Progenitor cell of endocrine pancreas (in vitro differentiated cells): ENCODE results near the gene SLIT3. TPM values are rescaled to one million over a fixed set of nuclear protein-coding genes. Genes with fewer than 3 reads are reported as not detected.
A peak's percentile ranks its signal among the peaks of the same experiment; 100 is the strongest.

ENCODE experiments used
- DNase-seq: peaks from one replicate; pipeline ENCODE4 v3.0.0; 2021; ENCODE audit warnings: low spot score; ENCODE audit not compliant: unreplicated experiment
- H3K27ac Mint-ChIP-seq: 2 replicates; pipeline ENCODE4 v1.8.0; 2021; ENCODE audit warnings: mild to moderate bottlenecking, moderate library complexity, mixed read lengths
- H3K27me3 Mint-ChIP-seq: 2 replicates; pipeline ENCODE4 v1.8.0; 2021; ENCODE audit warnings: mixed read lengths
- H3K36me3 Mint-ChIP-seq: 2 replicates; pipeline ENCODE4 v1.8.0; 2022; ENCODE audit warnings: mixed read lengths; ENCODE audit not compliant: insufficient read depth
- H3K4me1 Mint-ChIP-seq: 2 replicates; pipeline ENCODE4 v1.8.0; 2021; ENCODE audit warnings: low read depth, mixed read lengths
- H3K4me3 Mint-ChIP-seq: 2 replicates; pipeline ENCODE4 v1.8.0; 2021; ENCODE audit warnings: low read depth, mild to moderate bottlenecking, moderate library complexity, mixed read lengths
- H3K9me3 Mint-ChIP-seq: 2 replicates; pipeline ENCODE4 v1.8.0; 2021; ENCODE audit warnings: low read depth, mixed read lengths
- total RNA-seq: library from RNA; stranded (reverse); gene quantifications from 2 replicates; pipeline ENCODE4 v1.2.1, GENCODE V29; 2021
- TF ChIP-seq, protein P1 (sequence below): fragments of 200-600 bp; sonication (generic); IDR thresholded peaks from one replicate; pipeline ENCODE4 v1.5.0; 2021; ENCODE audit warnings: antibody characterized with exemption, mild to moderate bottlenecking; ENCODE audit not compliant: unreplicated experiment

SLIT3 gene
- total RNA-seq, 1 donor from 2014 or later: 18.8 TPM

DNA sequence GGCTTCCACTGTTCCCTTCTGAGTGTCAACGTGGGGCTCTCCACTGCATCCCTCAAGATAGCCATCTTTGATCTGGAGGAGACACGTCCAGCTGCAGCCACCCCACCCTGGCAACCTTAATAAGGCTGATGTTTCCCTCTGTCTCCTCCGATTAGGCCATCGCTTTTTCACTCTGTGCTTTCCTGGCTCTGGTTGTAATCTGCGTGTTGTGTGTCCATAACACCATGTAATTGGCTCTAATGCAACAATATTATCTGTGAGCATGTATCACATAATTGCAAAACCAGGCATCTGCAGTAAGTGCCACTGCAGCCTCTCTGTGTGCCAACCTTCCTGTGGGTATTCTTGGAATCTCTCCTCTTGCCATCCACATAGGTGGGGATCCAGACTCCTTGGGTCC, 471.9 kb downstream of the SLIT3 start:
- H3K27me3 Mint-ChIP-seq: peaks cover 8% of the 10 kb centered on the region
- H3K9me3 Mint-ChIP-seq: no peaks in the 10 kb centered on the region
- no peak overlapping the region for H3K4me3 Mint-ChIP-seq
- DNase-seq: no peak
- TF ChIP-seq, protein P1, sequence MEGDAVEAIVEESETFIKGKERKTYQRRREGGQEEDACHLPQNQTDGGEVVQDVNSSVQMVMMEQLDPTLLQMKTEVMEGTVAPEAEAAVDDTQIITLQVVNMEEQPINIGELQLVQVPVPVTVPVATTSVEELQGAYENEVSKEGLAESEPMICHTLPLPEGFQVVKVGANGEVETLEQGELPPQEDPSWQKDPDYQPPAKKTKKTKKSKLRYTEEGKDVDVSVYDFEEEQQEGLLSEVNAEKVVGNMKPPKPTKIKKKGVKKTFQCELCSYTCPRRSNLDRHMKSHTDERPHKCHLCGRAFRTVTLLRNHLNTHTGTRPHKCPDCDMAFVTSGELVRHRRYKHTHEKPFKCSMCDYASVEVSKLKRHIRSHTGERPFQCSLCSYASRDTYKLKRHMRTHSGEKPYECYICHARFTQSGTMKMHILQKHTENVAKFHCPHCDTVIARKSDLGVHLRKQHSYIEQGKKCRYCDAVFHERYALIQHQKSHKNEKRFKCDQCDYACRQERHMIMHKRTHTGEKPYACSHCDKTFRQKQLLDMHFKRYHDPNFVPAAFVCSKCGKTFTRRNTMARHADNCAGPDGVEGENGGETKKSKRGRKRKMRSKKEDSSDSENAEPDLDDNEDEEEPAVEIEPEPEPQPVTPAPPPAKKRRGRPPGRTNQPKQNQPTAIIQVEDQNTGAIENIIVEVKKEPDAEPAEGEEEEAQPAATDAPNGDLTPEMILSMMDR: no peak
- H3K4me1 Mint-ChIP-seq: peaks cover 2% of the 10 kb centered on the region
- H3K27ac Mint-ChIP-seq: no peak overlapping the region
- no peaks in the 10 kb centered on the region for H3K36me3 Mint-ChIP-seq

DNA sequence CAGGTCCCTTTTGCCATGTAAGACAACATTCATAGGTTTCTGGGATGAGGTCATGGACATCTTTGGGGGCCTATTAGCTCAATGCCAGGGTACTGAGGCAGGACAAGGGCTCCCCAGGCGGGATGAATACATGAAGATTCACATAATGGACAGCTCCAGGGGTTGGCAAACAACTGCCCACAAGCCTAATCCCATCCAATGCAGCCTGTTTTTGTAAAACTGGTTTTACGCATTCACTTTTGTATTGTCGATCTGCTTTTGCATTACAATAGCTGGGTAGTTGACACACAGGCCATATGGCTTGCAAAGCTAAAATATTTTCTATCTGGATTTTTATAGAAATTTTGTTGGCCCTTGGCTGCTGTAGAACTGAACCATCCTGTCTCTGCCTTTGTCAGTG, 473.3 kb downstream of the SLIT3 start:
- Mint-ChIP-seq H3K27ac (no peak overlapping the region), H3K27me3 (peaks cover 11% of the 10 kb centered on the region), H3K9me3 (no peaks in the 10 kb centered on the region), H3K4me3 (no peak overlapping the region), H3K4me1 (no peaks in the 10 kb centered on the region), H3K36me3 (peaks cover 1% of the 10 kb centered on the region)
- DNase-seq: no peak
- TF ChIP-seq, protein P1: no peak

DNA sequence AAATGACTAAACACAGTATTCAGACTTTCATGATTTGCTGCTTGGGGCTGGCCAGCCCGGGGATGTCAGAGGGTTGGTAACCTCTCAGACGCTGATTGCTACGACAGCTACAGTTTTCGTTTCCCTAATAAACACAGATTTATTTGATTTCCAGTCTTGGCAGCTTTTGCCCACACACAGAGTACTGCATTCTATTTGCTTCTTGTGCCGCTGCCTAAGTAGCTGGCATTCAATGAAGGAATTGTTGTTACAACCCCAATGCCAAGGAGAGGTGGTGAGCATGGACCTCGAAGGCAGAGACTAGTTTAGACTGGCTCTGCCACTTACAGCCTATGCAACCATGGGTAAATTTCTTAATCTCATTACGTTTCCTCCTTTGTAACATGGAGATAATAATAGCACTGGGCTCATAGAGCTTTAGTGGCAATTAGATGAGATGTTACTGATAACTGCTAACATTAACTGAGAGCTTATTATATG, 474.7 kb downstream of the SLIT3 start:
- TF ChIP-seq, protein P1: no peak
- H3K36me3 Mint-ChIP-seq: peaks cover 1% of the 10 kb centered on the region
- H3K27ac Mint-ChIP-seq: no peak overlapping the region
- H3K4me1 Mint-ChIP-seq: no peaks in the 10 kb centered on the region
- peaks cover 11% of the 10 kb centered on the region for H3K27me3 Mint-ChIP-seq
- H3K9me3 Mint-ChIP-seq: no peaks in the 10 kb centered on the region
- H3K4me3 Mint-ChIP-seq: no peak overlapping the region
- DNase-seq: no peak

DNA sequence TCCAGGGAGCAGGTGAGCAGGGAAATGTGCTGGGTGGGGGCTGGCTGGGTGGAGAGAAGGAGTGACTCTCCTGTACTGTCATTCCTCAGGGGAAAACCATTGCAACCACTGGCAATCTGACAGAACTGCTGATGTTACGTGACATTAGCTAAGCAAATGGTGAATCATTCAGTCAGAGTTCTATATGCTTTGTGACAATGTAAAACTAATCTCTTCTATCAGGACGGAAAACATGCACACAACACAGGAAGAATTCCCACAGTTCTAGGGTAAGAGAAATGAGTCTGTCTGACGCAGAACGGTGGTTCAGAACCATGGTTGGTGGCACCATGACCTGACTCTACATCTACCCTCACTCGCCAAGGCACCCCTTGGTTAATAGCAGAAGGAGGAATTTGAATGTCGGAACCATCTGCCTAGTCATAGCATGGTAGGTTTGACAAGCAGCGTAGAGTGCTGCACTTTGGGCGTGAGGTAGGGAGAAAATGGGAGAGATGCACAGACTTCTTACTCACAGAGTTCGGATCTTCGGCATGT, 478.1 kb downstream of the SLIT3 start:
- Mint-ChIP-seq H3K4me3 (no peak overlapping the region), H3K27ac (peak overlapping the region; percentile 4), H3K27me3 (peaks cover 9% of the 10 kb centered on the region), H3K4me1 (peaks cover 7% of the 10 kb centered on the region), H3K9me3 (no peaks in the 10 kb centered on the region), H3K36me3 (peaks cover 1% of the 10 kb centered on the region)
- DNase-seq: no peak
- TF ChIP-seq, protein P1: no peak

DNA sequence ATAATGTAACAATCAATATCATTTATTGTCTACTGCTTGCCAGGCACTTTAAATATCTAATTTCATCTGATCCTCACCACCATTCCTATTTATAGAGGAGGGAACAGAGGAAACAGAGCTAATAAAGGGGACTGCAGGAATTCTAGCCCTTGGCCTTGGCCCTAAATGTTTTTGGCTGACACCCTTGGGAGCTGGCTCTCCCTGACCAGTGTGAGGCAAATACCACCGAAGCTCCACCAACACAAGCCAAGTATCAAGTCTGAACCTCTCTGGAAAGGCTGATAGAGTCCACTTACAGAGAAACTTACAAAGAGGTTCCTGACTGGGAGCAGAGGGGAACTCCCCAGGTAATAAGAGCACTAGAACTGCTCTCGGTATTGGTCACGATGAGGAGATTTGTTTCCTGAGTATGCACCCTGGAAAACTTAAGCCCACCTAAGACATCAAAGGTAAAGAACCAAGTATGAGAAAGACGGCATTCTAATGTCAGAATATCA, 478.6 kb downstream of the SLIT3 start:
- TF ChIP-seq, protein P1: no peak
- H3K27ac Mint-ChIP-seq: no peak overlapping the region
- DNase-seq: no peak
- H3K36me3 Mint-ChIP-seq: peaks cover 1% of the 10 kb centered on the region
- peaks cover 10% of the 10 kb centered on the region for H3K27me3 Mint-ChIP-seq
- H3K9me3 Mint-ChIP-seq: no peaks in the 10 kb centered on the region
- no peak overlapping the region for H3K4me3 Mint-ChIP-seq
- H3K4me1 Mint-ChIP-seq: peaks cover 7% of the 10 kb centered on the region
